Fibroblast of skin of back (primary cell): ENCODE results near the gene HELZ. TPM values are rescaled to one million over a fixed set of nuclear protein-coding genes. Genes with fewer than 3 reads are reported as not detected.
"Not testable (repeated sequence)": the region's sequence is repeated elsewhere in the genome, so short reads cannot be mapped to it uniquely, and the experiment has no call there.

Experiments
- DNase-seq: peaks from one replicate; pipeline ENCODE4 v3.0.0-alpha.2; 2013
- polyA plus RNA-seq, 2 experiments: library from polyadenylated mRNA; unstranded; fragments of 120-200 nt; gene quantifications; one replicate each; pipeline ENCODE4 v1.2.1, GENCODE V29; 2013; ENCODE audit not compliant: insufficient read length in 2 of 2

The HELZ gene
- polyA plus RNA-seq (2013, experiment 1 of 2; ENCODE audit: insufficient read length), result 11.2 TPM
- polyA plus RNA-seq (2013, experiment 2 of 2; ENCODE audit: insufficient read length), result 18.5 TPM

- DNase-seq, result peak; percentile 88
Measured at GRCh38 chr17:67245073-67245693, at the start of gene HELZ. Gene HELZ (minus strand): TSS chr17:67245196. CDS start chr17:67218804, 26,392 bp downstream.

- peak; percentile 45 for DNase-seq
Measured at GRCh38 chr17:67293251-67294203, 48.5 kb upstream of the HELZ start.

GRCh38 chr17:67290711-67291291, 45.8 kb upstream of the HELZ start:
- DNase-seq, result no peak

GRCh38 chr17:67290244-67290643, 45.2 kb upstream of the HELZ start:
- no peak for DNase-seq

GRCh38 chr17:67289181-67289876, 44.3 kb upstream of the HELZ start:
- DNase-seq, result peak; percentile 43

GRCh38 chr17:67286826-67287225, 41.8 kb upstream of the HELZ start:
- DNase-seq, result not testable (repeated sequence)

- no peak for DNase-seq
Measured at GRCh38 chr17:67285360-67285759, 40.4 kb upstream of the HELZ start.

GRCh38 chr17:67283731-67284516, 38.9 kb upstream of the HELZ start:
- DNase-seq, result no peak

- no peak for DNase-seq
Measured at GRCh38 chr17:67281743-67282142, 36.7 kb upstream of the HELZ start.

- DNase-seq, result peak; percentile 35
Measured at GRCh38 chr17:67281053-67281452, 36.1 kb upstream of the HELZ start.

GRCh38 chr17:67280279-67280678, 35.3 kb upstream of the HELZ start:
- DNase-seq, result no peak

- no peak for DNase-seq
Measured at GRCh38 chr17:67279115-67279514, 34.1 kb upstream of the HELZ start.

- no peak for DNase-seq
Measured at GRCh38 chr17:67278363-67278762, 33.4 kb upstream of the HELZ start.

- DNase-seq, result no peak
Measured at GRCh38 chr17:67276075-67276474, 31.1 kb upstream of the HELZ start.

GRCh38 chr17:67274466-67274865, 29.5 kb upstream of the HELZ start:
- no peak for DNase-seq

- no peak for DNase-seq
Measured at GRCh38 chr17:67273900-67274299, 28.9 kb upstream of the HELZ start.

GRCh38 chr17:67272312-67273047, 27.5 kb upstream of the HELZ start:
- no peak for DNase-seq

GRCh38 chr17:67271187-67271586, 26.2 kb upstream of the HELZ start:
- DNase-seq, result not testable (repeated sequence)

- DNase-seq, result no peak
Measured at GRCh38 chr17:67270416-67270815, 25.4 kb upstream of the HELZ start.

- DNase-seq, result no peak
Measured at GRCh38 chr17:67266496-67266895, 21.5 kb upstream of the HELZ start.

- no peak for DNase-seq
Measured at GRCh38 chr17:67265436-67266019, 20.5 kb upstream of the HELZ start.
